Esophagus muscularis mucosa (tissue), 4 donors: ENCODE results near the gene ARSI. TPM values are rescaled to one million over a fixed set of nuclear protein-coding genes. Genes with fewer than 3 reads are reported as not detected.

Experiments
- DNase-seq: peaks from one replicate; pipeline ENCODE4 v3.0.0-alpha.2; 2017; ENCODE audit errors: extremely low spot score
- H3K27ac ChIP-seq, 4 donors: fragments of 200-600 bp; sonication (generic); replicated peaks in 1 of 4; 1 replicate in 3 of 4; 2 replicates in 1 of 4; pipeline ENCODE4 v1.5.1; 2016 to 2019; ENCODE audit warnings: mild to moderate bottlenecking in 1 of 4
- H3K27me3 ChIP-seq, 4 donors: fragments of 200-600 bp; sonication (generic); one replicate each; pipeline versions ENCODE4 v1.5.1 to v1.6.0; 2016 to 2019
- H3K36me3 ChIP-seq, 4 donors: fragments of 200-600 bp; sonication (generic); one replicate each; pipeline ENCODE4 v1.5.1; 2016 to 2019
- H3K4me1 ChIP-seq, 4 donors: fragments of 200-600 bp; sonication (generic); one replicate each; pipeline ENCODE4 v1.5.1; 2016 to 2019
- H3K4me3 ChIP-seq, 4 donors: fragments of 200-600 bp; sonication (generic); 1 replicate in 2 of 4; 2 replicates in 2 of 4; pipeline ENCODE4 v1.5.1; 2016 to 2019; ENCODE audit warnings: mild to moderate bottlenecking in 4 of 4, moderate library complexity in 1 of 4
- H3K9me3 ChIP-seq, 4 donors: fragments of 200-600 bp; sonication (generic); 1 replicate in 3 of 4; 2 replicates in 1 of 4; pipeline ENCODE4 v1.5.1; 2016 to 2019
- CTCF ChIP-seq, 3 experiments: fragments of 200-600 bp in 2 of 3; fragments of 450-650 bp in 1 of 3; sonication (generic) in 2 of 3; IDR thresholded peaks; one replicate each; pipeline ENCODE4 v1.5.1; 2017 to 2019; ENCODE audit warnings: antibody characterized with exemption in 3 of 3, mild to moderate bottlenecking in 2 of 3, moderate library complexity in 1 of 3
- EP300 ChIP-seq: sonication (generic); formaldehyde crosslinking; IDR thresholded peaks from one replicate; pipeline ENCODE4 v1.6.1; 2017; ENCODE audit warnings: antibody characterized with exemption
- POLR2A ChIP-seq: fragments of 450-650 bp; IDR thresholded peaks from one replicate; pipeline ENCODE4 v1.6.1; 2017; ENCODE audit warnings: antibody characterized with exemption, moderate library complexity, mild to moderate bottlenecking, low read depth
- POLR2AphosphoS5 ChIP-seq, 2 donors: sonication (generic); formaldehyde crosslinking; IDR thresholded peaks; one replicate each; pipeline ENCODE4 v1.6.1; 2017; ENCODE audit warnings: antibody characterized with exemption in 2 of 2
- WGBS: methylation state at CpG from one replicate; pipeline ENCODE4 v1.1.5; 2018; 5-methylcytosine and 5-hydroxymethylcytosine counted together
- intact Hi-C: fragments of 100-400 bp; cut with DNase I; formaldehyde crosslinking; loops from one replicate; pipeline ENCODE4 v1.15.1; 2023
- total RNA-seq, 4 donors: library from RNA; depleted of rRNA; stranded (reverse); fragments of >200 nt; gene quantifications; one replicate each; pipeline versions ENCODE4 v1.1.0 to v1.2.1, GENCODE V29; 2016

The ARSI gene
- total RNA-seq, 4 donors from 2014 or later: 5.8 to 20.6 (median 10.1) TPM

GRCh38 chr5:150263801-150264621 is 38.7 kb downstream of the ARSI start:
- WGBS: 60% methylated on average over 7 of the region's 11 CpGs
- intact Hi-C loops: no loop called here
- Histone ChIP-seq H3K27me3 (no peaks in the 10 kb centered on the region), H3K36me3 (no peaks in the 10 kb centered on the region), H3K4me3 (no peak overlapping the region), H3K9me3 (no peaks in the 10 kb centered on the region), H3K27ac (peak overlapping the region in 3 of 4 donors; percentile 35 to 64 (median 48)), H3K4me1 (peaks cover 11 to 21% (median 14%) of the 10 kb centered on the region in 4 donors)
- TF ChIP-seq CTCF (IDR thresholded peaks at IDR 0.05): no peak
- TF ChIP-seq POLR2A: no peak
- peak in 1 of 2 donors; percentile 23 for TF ChIP-seq POLR2AphosphoS5 (IDR thresholded peaks at IDR 0.05)
- no peak for TF ChIP-seq EP300
- no peak for DNase-seq

- H3K9me3 ChIP-seq: no peaks in the 10 kb centered on the region
- no peak for TF ChIP-seq EP300
- TF ChIP-seq POLR2AphosphoS5 (IDR thresholded peaks at IDR 0.05): no peak
- no peak for TF ChIP-seq CTCF (IDR thresholded peaks at IDR 0.05)
- no peak for TF ChIP-seq POLR2A
- WGBS: 64% methylated on average over 5 of the region's 5 CpGs
- DNase-seq: no peak
- no peaks in the 10 kb centered on the region for H3K27me3 ChIP-seq
- intact Hi-C loops: no loop called here
- H3K4me3 ChIP-seq: no peak overlapping the region
- H3K27ac ChIP-seq: peak overlapping the region in 3 of 4 donors; percentile 35 to 64 (median 48)
- H3K4me1 ChIP-seq: peaks cover 11 to 21% (median 14%) of the 10 kb centered on the region in 4 donors
- no peaks in the 10 kb centered on the region for H3K36me3 ChIP-seq
Observed at GRCh38 chr5:150263375-150263775, 39.3 kb downstream of the ARSI start.

GRCh38 chr5:150262502-150262901 is 40.2 kb downstream of the ARSI start:
- Histone ChIP-seq H3K36me3 (no peaks in the 10 kb centered on the region), H3K4me1 (peaks cover 11 to 21% (median 14%) of the 10 kb centered on the region in 4 donors), H3K27me3 (no peaks in the 10 kb centered on the region), H3K4me3 (no peak overlapping the region), H3K27ac (no peak overlapping the region), H3K9me3 (no peaks in the 10 kb centered on the region)
- intact Hi-C loops: no loop called here
- no peak for DNase-seq
- 89% methylated on average over 7 of the region's 7 CpGs for WGBS
- TF ChIP-seq EP300 (no peak), CTCF (IDR thresholded peaks at IDR 0.05) (no peak), POLR2AphosphoS5 (IDR thresholded peaks at IDR 0.05) (no peak), POLR2A (no peak)

DNA sequence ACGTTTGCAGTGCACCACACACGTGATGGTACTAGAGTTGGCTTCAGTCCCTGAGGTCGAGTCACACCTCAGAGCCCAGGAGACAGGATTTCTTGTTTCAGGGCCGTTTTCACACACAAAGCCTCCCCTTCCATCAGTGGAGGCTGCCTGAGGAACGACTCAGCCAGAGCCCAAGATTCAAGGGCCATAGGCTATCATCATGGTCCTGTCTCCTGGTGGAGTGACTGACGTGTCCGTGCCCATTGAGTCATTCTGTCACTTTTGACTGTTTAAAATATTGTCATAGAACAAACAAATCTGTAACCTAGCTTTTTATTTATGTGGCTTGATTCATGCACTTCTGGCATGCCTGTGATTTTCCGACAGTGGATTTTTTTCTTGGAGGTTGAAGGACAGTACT is 41.5 kb downstream of the ARSI start:
- Histone ChIP-seq H3K36me3 (no peaks in the 10 kb centered on the region), H3K27ac (no peak overlapping the region), H3K27me3 (no peaks in the 10 kb centered on the region), H3K4me3 (no peak overlapping the region), H3K9me3 (no peaks in the 10 kb centered on the region), H3K4me1 (peaks cover 11 to 17% (median 14%) of the 10 kb centered on the region in 4 donors)
- DNase-seq: no peak
- 75% methylated on average over 8 of the region's 8 CpGs for WGBS
- TF ChIP-seq POLR2AphosphoS5 (IDR thresholded peaks at IDR 0.05) (no peak), POLR2A (no peak), CTCF (IDR thresholded peaks at IDR 0.05) (no peak), EP300 (no peak)
- intact Hi-C loops: no loop called here
